Mucosa of descending colon (tissue), 3 donors: ENCODE results near the gene BTBD9. TPM values are rescaled to one million over a fixed set of nuclear protein-coding genes. Genes with fewer than 3 reads are reported as not detected.

Source experiments
- ATAC-seq: fragments of 200-7000 bp; cut with Tn5 transposase; one replicate; pipeline ENCODE4 v1.9.1; 2020; ENCODE audit warnings: mild to moderate bottlenecking, moderate library complexity
- DNase-seq, 3 donors: peaks; one replicate each; pipeline ENCODE4 v3.0.0-alpha.2; 2020
- H3K36me3 ChIP-seq: fragments of 200-600 bp; one replicate; pipeline ENCODE4 v1.8.0; 2021; ENCODE audit warnings: low read depth, mild to moderate bottlenecking
- H3K4me1 ChIP-seq: fragments of 200-600 bp; one replicate; pipeline ENCODE4 v1.8.0; 2021; ENCODE audit warnings: low read depth, mild to moderate bottlenecking
- H3K4me3 ChIP-seq: fragments of 200-600 bp; one replicate; pipeline ENCODE4 v1.8.0; 2021; ENCODE audit warnings: mild to moderate bottlenecking
- H3K9me3 ChIP-seq: fragments of 200-600 bp; one replicate; pipeline ENCODE4 v1.8.0; 2021; ENCODE audit warnings: mild to moderate bottlenecking
- CTCF ChIP-seq: fragments of 200-600 bp; IDR thresholded peaks from one replicate; pipeline ENCODE4 v1.8.0; 2022; ENCODE audit warnings: antibody characterized with exemption, mild to moderate bottlenecking
- intact Hi-C, 2 donors: fragments of 100-400 bp; cut with DNase I in 1 of 2; cut with micrococcal nuclease in 1 of 2; formaldehyde crosslinking; loops; one replicate each; pipeline versions ENCODE4 v1.11.0 to v1.11.1; 2022; cut with DNase I, micrococcal nuclease
- total RNA-seq, 3 donors: library from RNA; stranded (reverse); fragmentation: NEBNext Ultra II Directional in 2 of 3; extraction: Animal tissue kit (Norgen Biotek cat#: 25700) in 2 of 3; gene quantifications; one replicate each; pipeline versions ENCODE4 v1.2.1 to v1.2.4, GENCODE V29; 2021 to 2023
- donor health status: DM: no; HTN: no; CAD: no; lungs with moderate emphysema.
- donor health status: DM: no; HTN: no; CAD: no.
- donor health status: DM: no; HTN: yes; CAD: no.

The BTBD9 gene
- total RNA-seq, 3 donors from 2014 or later: 22.4 to 38.8 (median 23.9) TPM

- no peaks in the 10 kb centered on the region for H3K36me3 ChIP-seq
- ATAC-seq (no peak), DNase-seq (no peak)
- no peaks in the 10 kb centered on the region for H3K9me3 ChIP-seq
- H3K4me1 ChIP-seq: no peaks in the 10 kb centered on the region
- intact Hi-C loops: no loop called here
- H3K4me3 ChIP-seq: no peak overlapping the region
- TF ChIP-seq CTCF: no peak
Measured at GRCh38 chr6:38566295-38567030, 73.3 kb downstream of the BTBD9 start.

GRCh38 chr6:38564301-38564700, 75.4 kb downstream of the BTBD9 start:
- TF ChIP-seq CTCF: no peak
- no peak for ATAC-seq
- Histone ChIP-seq H3K36me3 (no peaks in the 10 kb centered on the region), H3K4me1 (no peaks in the 10 kb centered on the region), H3K4me3 (no peak overlapping the region), H3K9me3 (no peaks in the 10 kb centered on the region)
- no peak for DNase-seq
- intact Hi-C loops: no loop called here

DNA sequence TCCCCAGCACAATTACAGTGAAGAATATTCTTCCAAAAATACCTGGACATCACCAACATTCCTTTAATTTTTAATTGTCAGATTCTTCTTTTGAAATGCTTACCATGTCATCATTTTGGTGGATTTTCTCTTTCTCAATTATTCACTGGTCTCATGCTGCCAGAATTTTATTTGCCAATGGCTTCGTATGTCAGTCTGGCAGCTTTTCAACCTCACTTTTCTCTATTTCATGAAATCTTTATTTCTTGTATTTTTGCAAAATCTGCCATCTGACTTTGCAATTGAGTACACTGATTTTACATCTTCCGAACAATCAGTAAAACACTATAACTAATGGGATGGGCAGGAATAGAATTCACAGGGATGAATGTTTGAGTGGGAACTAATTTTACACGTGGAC, 84.1 kb downstream of the BTBD9 start:
- TF ChIP-seq CTCF: no peak
- DNase-seq: no peak
- Histone ChIP-seq H3K36me3 (no peaks in the 10 kb centered on the region), H3K9me3 (no peaks in the 10 kb centered on the region), H3K4me1 (no peaks in the 10 kb centered on the region), H3K4me3 (no peak overlapping the region)
- intact Hi-C loops: no loop called here
- ATAC-seq: no peak

DNA sequence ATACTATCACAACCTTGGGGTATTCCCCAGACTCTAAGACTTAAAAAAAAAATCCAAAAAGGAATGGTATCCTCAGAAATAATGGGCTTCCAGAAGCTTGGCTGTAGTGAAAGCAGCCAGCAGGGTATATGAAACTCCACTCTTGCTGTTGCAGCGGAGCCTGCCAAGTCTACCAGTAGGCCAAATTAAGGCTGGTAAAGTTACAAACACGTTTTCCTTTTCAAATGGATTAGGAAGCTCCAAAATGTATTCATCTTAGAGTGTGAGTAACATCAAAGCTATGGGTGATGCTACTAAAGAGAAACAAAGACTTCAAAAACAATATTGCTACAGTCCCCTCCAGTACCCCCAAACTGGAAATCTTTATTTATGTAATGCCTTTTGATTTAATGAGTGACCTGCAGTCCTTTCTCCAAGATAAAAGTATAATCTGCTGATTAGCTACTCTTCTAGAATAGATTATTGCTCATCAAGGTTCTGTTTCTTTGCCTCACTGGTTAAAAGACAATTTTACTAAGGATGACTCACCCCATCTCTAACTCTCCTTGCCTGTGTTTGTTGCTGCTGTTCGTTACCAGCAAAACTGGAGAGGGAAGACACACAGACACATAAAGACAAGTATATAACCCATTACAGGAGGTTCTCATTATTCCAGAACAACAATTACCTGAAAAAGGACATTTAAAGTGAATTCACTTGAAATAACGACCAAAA, 84.9 kb downstream of the BTBD9 start:
- Histone ChIP-seq H3K9me3 (no peaks in the 10 kb centered on the region), H3K36me3 (no peaks in the 10 kb centered on the region), H3K4me1 (no peaks in the 10 kb centered on the region), H3K4me3 (no peak overlapping the region)
- ATAC-seq (no peak), DNase-seq (no peak)
- intact Hi-C loops: no loop called here
- no peak for TF ChIP-seq CTCF

DNA sequence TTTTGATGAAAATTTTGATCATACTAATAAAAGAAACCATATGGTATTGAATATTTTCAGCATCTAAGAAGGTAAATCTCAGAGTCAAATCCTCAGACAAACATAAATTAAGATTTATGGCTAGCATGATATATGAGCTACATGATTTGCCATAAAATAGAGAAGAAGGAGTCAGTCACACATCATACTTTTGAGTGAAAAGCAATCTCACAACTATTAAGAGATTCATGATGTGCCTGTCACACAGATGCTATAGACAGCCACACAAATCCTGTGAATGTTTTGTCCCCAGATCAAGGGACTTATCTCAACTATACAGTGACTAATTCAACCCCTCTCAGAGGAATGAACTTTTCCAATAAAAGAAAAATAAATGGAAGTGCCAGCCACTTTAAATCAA, 85.7 kb downstream of the BTBD9 start:
- Histone ChIP-seq H3K4me3 (no peak overlapping the region), H3K36me3 (no peaks in the 10 kb centered on the region), H3K4me1 (no peaks in the 10 kb centered on the region), H3K9me3 (no peaks in the 10 kb centered on the region)
- intact Hi-C loops: no loop called here
- ATAC-seq: no peak
- no peak for TF ChIP-seq CTCF
- DNase-seq: no peak
